Liver (tissue), 9 donors: ENCODE results near the gene ASIC3. TPM values are rescaled to one million over a fixed set of nuclear protein-coding genes. Genes with fewer than 3 reads are reported as not detected.

ENCODE experiments used
- DNase-seq: peaks from one replicate; pipeline ENCODE4 v3.0.0-alpha.2; 2017; ENCODE audit warnings: low spot score
- H3K27ac ChIP-seq, 2 donors: one replicate each; pipeline ENCODE4 v1.7.0; 2013; ENCODE audit warnings: inconsistent platforms in 2 of 2, low read length in 2 of 2, control low read depth in 1 of 2, low read depth in 1 of 2, mild to moderate bottlenecking in 1 of 2
- H3K27me3 ChIP-seq, 4 donors: one replicate each; pipeline versions ENCODE4 v1.6.1 to v1.7.0; 2013; ENCODE audit warnings: low read length in 3 of 4, inconsistent platforms in 1 of 4, mild to moderate bottlenecking in 1 of 4, moderate library complexity in 1 of 4; ENCODE audit not compliant: control insufficient read depth in 4 of 4, insufficient read depth in 4 of 4
- H3K36me3 ChIP-seq, 4 donors: one replicate each; pipeline versions ENCODE4 v1.6.1 to v1.7.0; 2013; ENCODE audit warnings: low read length in 3 of 4, mild to moderate bottlenecking in 3 of 4, low read depth in 1 of 4, moderate library complexity in 1 of 4; ENCODE audit not compliant: control insufficient read depth in 4 of 4, insufficient read depth in 3 of 4
- H3K4me1 ChIP-seq, 4 donors: one replicate each; pipeline versions ENCODE4 v1.6.1 to v1.7.0; 2013; ENCODE audit warnings: low read length in 3 of 4, mild to moderate bottlenecking in 3 of 4, moderate library complexity in 1 of 4; ENCODE audit not compliant: control insufficient read depth in 4 of 4, insufficient read depth in 4 of 4
- H3K4me3 ChIP-seq, 3 donors: one replicate each; pipeline versions ENCODE4 v1.6.1 to v1.7.0; 2013; ENCODE audit warnings: low read length in 3 of 3, control low read depth in 1 of 3, low read depth in 1 of 3, mild to moderate bottlenecking in 1 of 3
- H3K9ac ChIP-seq, 2 donors: one replicate each; pipeline ENCODE4 v1.7.0; 2013; ENCODE audit warnings: low read length in 2 of 2, mild to moderate bottlenecking in 2 of 2, moderate library complexity in 2 of 2, control low read depth in 1 of 2, low read depth in 1 of 2
- H3K9me3 ChIP-seq, 4 donors: one replicate each; pipeline versions ENCODE4 v1.6.1 to v1.7.0; 2013; ENCODE audit warnings: low read length in 3 of 4; ENCODE audit not compliant: control insufficient read depth in 4 of 4
- ATF3 ChIP-seq: IDR thresholded peaks from 2 replicates; pipeline ENCODE4 v1.6.1; 2016; ENCODE audit warnings: antibody characterized with exemption
- CTCF ChIP-seq: fragments of 150-350 bp; IDR thresholded peaks from 2 replicates; pipeline ENCODE4 v1.5.1; 2017; ENCODE audit warnings: improper control_type of control experiment, low read depth, low read length; ENCODE audit not compliant: missing input control
- GABPA ChIP-seq, 2 donors: IDR thresholded peaks in 1 of 2; conservative IDR thresholded peaks in 1 of 2; 2 replicates each; pipeline ENCODE4 v1.6.1; 2016; ENCODE audit warnings: antibody characterized with exemption in 2 of 2, mild to moderate bottlenecking in 1 of 2, moderate library complexity in 1 of 2
- HNF4A ChIP-seq, 2 donors: conservative IDR thresholded peaks; 2 replicates each; pipeline ENCODE4 v1.6.1; 2016; ENCODE audit warnings: antibody characterized with exemption in 2 of 2, mild to moderate bottlenecking in 2 of 2
- HNF4G ChIP-seq: IDR thresholded peaks from 2 replicates; pipeline ENCODE4 v1.6.1; 2016; ENCODE audit warnings: antibody characterized with exemption
- NR2F2 ChIP-seq: IDR thresholded peaks from 2 replicates; pipeline ENCODE4 v1.6.1; 2016; ENCODE audit warnings: antibody characterized with exemption
- RAD21 ChIP-seq, 2 donors: IDR thresholded peaks; 2 replicates each; pipeline ENCODE4 v1.6.1; 2016; ENCODE audit warnings: antibody characterized with exemption in 2 of 2, mild to moderate bottlenecking in 2 of 2
- REST ChIP-seq: IDR thresholded peaks from 2 replicates; pipeline ENCODE4 v1.6.1; 2016; ENCODE audit warnings: antibody characterized with exemption, mild to moderate bottlenecking
- RXRA ChIP-seq, 2 donors: IDR thresholded peaks; 2 replicates each; pipeline ENCODE4 v1.6.1; 2017 to 2018; ENCODE audit warnings: antibody characterized with exemption in 2 of 2, mild to moderate bottlenecking in 1 of 2
- SP1 ChIP-seq: IDR thresholded peaks from 2 replicates; pipeline ENCODE4 v1.6.1; 2018; ENCODE audit warnings: antibody characterized with exemption, mild to moderate bottlenecking
- YY1 ChIP-seq: IDR thresholded peaks from 2 replicates; pipeline ENCODE4 v1.6.1; 2016; ENCODE audit warnings: antibody characterized with exemption, mild to moderate bottlenecking
- WGBS: extraction: QIAGEN DNeasy Blood & Tissue Kit; methylation state at CpG from one replicate; pipeline ENCODE4 v1.1.7; 2013; 5-methylcytosine and 5-hydroxymethylcytosine counted together
- polyA plus RNA-seq, 2 donors: library from polyadenylated mRNA; stranded (reverse) in 1 of 2; unstranded in 1 of 2; fragments of 200-250 nt in 1 of 2; fragments of >200 nt in 1 of 2; fragmentation: Nextera tagmentation in 1 of 2; extraction: Ambion mirVana in 1 of 2; gene quantifications; one replicate each; pipeline versions ENCODE4 v1.2.1 to v1.2.3, GENCODE V29; 2013 to 2015
- total RNA-seq, 2 donors: library from RNA; depleted of rRNA; stranded (reverse); fragments of >200 nt; gene quantifications; one replicate each; pipeline ENCODE4 v1.2.3, GENCODE V29; 2014
- donor health status: healthy.
- donor health status: healthy.
- donor health status: healthy.
- donor health status: healthy.
- donor health status: healthy.

Gene ASIC3
- total and polyA plus RNA-seq, 4 donors, result 0.05 to 1.0 (median 0.39) TPM

GRCh38 chr7:151080522-151081169, 32.3 kb downstream of the ASIC3 start, which contains the start of gene FASTK:
TSS of gene FASTK (minus strand) at chr7:151080809. CDS start at chr7:151080766, 43 bp downstream.
- Histone ChIP-seq H3K27ac (peak within 1 kb of the TSS; percentile 85 to 94), H3K27me3 (no peaks in the 10 kb centered on the region), H3K4me1 (peaks cover 17 to 54% (median 40%) of the 10 kb centered on the region in 4 donors), H3K4me3 (peak within 1 kb of the TSS; percentile 89 to 98 (median 97)), H3K9ac (peak within 1 kb of the TSS; percentile 41 to 92), H3K36me3 (peaks cover 3 to 15% (median 8%) of the 10 kb centered on the region in 4 donors), H3K9me3 (no peaks in the 10 kb centered on the region)
- peak; percentile 97 for TF ChIP-seq YY1
- TF ChIP-seq RAD21 (IDR thresholded peaks at IDR 0.05), result peak in 1 of 2 donors; percentile 25
- TF ChIP-seq RXRA (IDR thresholded peaks at IDR 0.05), result no peak
- peak in 1 of 2 donors; percentile 45 for TF ChIP-seq GABPA (IDR thresholded peaks at IDR 0.05 in 1 of 2, conservative IDR thresholded peaks at IDR 0.05 in 1 of 2)
- TF ChIP-seq ATF3, result no peak
- TF ChIP-seq REST, result peak; percentile 23
- no peak for TF ChIP-seq SP1
- DNase-seq, result peak; percentile 86
- under 1% methylated on average over 66 of the region's 66 CpGs for WGBS

GRCh38 chr7:151081170-151082101, 33.1 kb downstream of the ASIC3 start:
- 16% methylated on average over 64 of the region's 64 CpGs for WGBS

More at GRCh38 chr7:151081170-151082101, 33.1 kb downstream of the ASIC3 start:
- Histone ChIP-seq H3K27ac (peak overlapping the region; percentile 85 to 94), H3K9me3 (no peaks in the 10 kb centered on the region), H3K9ac (peak overlapping the region; percentile 41 to 83), H3K4me3 (peak overlapping the region; percentile 19 to 98 (median 76)), H3K27me3 (no peaks in the 10 kb centered on the region), H3K36me3 (peaks cover 0 to 10% (median 1%) of the 10 kb centered on the region in 4 donors), H3K4me1 (peaks cover 17 to 57% (median 42%) of the 10 kb centered on the region in 4 donors)
- DNase-seq, result no peak
- TF ChIP-seq HNF4A (conservative IDR thresholded peaks at IDR 0.05), result peak in 1 of 2 donors; percentile 36
- TF ChIP-seq HNF4G, result no peak
- TF ChIP-seq RAD21 (IDR thresholded peaks at IDR 0.05), result no peak
- TF ChIP-seq SP1, result peak; percentile 40
- TF ChIP-seq YY1, result no peak
- no peak for TF ChIP-seq NR2F2
- TF ChIP-seq CTCF, result no peak
